ENCODE results near the gene XPR1.

XPR1 gene

GRCh38 chr1:180916771-180917170 lies 284.9 kb downstream of the XPR1 start:
- DNase-seq (ENCODE audit: low read depth), result no peak

DNA sequence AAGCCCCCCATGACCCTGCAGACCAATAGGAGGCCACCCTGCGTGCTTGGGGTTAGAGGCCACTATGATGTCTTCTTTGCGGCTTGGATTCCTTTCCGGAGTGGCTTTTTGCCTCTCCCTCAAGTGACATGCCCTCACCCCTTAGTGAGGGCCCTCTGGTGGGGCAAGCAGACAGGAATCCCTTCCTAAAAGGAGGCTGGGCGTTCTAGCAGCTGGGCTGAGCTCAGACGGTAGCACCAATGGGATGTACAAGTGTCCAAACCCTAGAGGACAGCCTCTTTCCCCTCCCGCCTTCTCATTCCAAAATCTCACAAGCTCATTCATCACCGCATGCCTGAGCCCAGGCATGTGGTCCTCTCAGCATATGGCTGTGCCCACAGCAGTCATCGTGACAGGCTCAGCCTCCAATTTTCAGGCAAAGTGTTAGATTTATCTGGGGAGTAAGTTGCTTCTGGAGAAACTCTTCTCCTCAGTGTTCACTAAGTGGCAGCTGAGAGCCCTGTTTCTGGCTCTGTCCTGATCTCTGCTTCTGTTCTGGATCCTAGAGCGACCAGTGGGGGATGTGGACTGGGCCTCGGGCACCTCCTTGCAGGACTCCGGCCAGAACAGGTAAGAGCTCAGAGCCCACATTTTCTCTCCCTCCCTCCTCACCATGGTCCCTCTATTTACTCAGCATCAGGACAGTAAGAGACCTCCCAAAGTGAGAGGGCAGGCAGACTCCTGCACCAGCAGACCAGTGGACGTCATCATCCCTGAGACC lies 285.7 kb downstream of the XPR1 start:
- DNase-seq (ENCODE audit: low read depth), result no peak

DNA sequence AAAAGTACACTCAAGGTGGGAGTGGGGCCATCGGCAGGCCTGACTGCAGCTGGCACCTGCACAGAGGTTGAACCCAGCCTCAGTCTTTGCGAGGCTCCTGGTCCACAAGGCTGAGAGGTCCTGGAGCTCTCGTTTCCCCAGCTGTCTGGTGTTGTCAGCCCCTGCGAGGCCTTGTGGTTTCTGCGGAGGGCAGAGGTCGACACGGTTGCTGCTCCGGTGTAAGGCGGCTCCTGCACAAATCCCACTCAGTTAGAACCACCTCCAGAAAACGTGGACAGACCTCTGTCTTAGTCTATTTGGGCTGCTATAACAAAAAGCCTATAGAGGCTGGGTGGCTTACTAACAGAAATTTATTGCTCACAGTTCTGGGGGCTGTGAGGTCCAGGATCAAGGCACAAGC lies 286.7 kb downstream of the XPR1 start:
- DNase-seq (ENCODE audit: low read depth), result no peak

DNA sequence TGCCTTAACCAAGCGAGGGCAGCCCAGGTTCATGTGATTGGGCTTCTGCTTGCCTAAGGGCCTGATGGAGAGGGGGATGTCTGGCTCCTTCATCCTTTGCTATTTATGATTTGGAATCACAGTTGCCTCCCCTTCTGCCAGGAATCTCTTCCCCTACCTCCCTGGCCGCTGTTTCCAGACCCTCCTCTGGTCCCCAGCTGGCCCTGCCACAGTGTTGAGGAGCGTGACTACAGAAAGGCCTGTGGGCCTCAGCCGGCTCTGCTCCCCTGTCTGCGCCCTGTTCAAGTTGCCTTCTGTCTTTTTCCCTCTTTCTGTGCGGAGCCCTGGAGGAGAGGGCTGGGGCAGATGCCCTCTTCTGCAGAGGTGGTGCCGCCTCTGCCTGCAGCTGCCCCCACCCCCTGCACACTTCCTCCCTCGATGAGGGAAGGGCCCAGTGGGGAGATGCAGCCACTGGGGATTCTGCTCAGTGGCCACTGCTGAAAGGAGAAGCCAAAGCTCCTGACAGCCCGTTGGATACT lies 287.4 kb downstream of the XPR1 start:
- DNase-seq (ENCODE audit: low read depth), result no peak

DNA sequence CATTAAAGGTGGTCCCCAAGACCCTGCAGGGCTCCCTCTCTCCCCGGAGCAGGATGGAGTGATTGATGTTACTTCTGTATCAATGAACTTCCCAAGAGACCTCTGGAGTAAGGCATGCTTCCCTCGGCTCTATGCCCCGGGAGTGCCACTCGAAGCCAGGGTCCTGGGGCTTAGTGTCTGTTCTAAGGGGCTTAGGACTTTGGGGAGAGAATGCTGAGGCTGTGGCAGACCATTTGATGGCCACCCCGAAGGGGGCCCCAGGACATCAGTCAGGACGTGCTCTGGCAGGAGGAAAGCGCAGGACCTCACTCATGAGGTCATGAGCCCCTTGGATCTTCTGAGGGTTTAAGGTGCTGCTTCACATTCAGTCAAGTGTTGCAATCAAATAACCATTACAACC lies 288.4 kb downstream of the XPR1 start:
- DNase-seq (ENCODE audit: low read depth), result no peak

- DNase-seq (ENCODE audit: low read depth), result no peak
Measured at GRCh38 chr1:180920702-180921101, 288.9 kb downstream of the XPR1 start.

DNA sequence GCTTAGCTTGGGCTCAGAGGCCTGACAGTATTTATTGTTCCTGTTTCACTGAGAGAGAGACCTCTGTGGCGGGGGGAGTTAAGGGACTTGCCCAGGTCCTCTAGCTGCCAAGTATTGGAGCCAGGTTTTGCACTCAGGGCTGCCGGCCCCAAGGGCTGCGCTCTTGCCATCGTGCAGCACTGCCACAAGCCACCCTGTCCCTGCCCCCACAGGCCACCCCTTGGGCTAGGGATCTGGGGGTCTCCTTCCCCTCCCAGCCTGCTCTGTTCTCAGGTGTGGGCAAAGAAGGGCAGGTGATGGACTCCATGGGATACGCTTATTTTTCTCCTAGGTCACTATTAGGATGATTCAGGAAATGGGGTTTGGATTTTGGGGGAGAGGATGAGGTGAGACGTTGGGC lies 289.6 kb downstream of the XPR1 start:
- DNase-seq (ENCODE audit: low read depth), result no peak

- no peak for DNase-seq (ENCODE audit: low read depth)
Measured at GRCh38 chr1:180921891-180922630, 290.2 kb downstream of the XPR1 start.

DNA sequence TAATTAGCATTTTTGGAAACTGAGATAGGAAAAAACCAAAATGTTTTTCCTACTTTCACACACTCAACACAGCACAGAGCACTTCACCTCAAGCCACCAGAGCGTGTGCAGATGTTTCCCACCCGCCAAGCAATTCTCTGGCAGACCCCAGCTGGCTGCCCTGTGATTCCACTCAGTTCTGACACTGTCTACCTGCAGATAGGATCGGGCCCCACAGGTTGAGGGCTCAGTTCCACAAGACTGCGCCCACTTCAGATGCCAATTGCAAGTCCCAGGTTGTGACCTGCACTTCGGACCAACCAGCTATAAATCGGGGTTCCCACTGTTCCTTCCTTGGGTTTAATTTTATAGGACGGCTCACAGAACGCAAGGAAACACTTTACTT lies 290.8 kb downstream of the XPR1 start:
- DNase-seq (ENCODE audit: low read depth), result no peak

- no peak for DNase-seq (ENCODE audit: low read depth)
Measured at GRCh38 chr1:180923021-180923841, 291.4 kb downstream of the XPR1 start.

DNA sequence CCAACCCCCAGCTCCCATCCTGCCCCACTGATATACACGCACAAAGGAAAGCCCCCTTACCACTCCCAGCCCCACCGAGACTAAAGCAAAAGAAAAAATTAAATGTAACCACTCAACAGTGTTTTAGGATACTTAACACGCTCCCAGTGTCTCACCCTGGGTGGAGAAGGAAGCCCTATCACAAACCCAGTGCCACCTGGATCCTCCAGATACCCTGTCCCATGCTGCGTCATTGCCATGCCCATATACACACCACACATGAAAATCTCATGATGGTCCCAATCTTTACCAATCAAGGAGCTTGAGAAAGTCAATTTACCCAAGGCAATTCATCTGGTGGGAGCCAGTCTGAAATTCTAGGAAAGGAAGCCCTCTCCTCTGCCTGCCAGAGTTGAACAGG lies 292.1 kb downstream of the XPR1 start:
- no peak for DNase-seq (ENCODE audit: low read depth)

DNA sequence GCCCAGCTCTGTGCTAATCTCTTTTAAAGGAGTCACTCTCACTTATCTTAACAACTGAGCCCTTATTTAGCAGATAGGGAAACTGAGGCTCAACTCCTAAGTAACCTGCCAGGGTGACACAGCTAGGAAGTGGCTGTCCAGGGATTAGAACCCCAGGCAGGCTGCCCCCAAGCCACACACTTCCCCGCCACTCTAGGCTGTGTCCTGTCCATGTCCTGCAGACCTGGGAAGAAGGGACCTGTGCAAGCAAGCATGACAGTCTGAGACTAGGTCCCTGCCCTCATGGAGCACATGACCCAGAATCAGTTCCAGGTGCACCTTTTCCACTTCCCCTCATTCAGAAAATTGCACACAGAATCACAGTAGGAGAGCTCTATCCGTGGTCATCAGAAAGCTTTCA lies 293.1 kb downstream of the XPR1 start:
- no peak for DNase-seq (ENCODE audit: low read depth)

DNA sequence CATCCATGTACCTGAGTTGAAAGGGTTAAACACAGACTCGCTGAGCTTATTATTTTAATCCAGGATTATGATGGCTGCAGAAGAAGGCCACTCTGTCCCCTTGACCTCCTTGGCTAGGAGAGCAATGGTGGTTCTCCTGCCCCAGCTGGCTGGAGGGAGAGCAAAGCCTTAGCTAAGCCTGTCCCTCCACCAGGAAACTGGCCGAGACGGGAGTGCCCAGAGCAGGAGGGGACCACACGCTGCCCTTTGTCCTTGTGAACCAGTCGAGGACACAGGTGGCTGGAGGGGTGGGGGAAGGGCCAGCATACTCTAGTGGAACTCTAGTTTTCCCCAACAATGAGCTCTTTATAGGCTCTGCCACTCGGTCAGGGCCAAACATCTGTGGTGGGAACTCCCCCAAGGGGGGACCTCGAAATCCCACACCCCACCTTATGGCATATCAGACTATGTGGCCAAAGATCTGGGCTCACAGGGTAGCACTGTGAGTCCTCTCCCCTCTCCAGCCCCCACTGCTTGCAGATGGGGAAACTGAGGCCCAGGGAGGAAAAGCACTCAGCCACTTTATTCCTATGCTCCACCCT lies 293.7 kb downstream of the XPR1 start:
- DNase-seq (ENCODE audit: low read depth), result no peak

GRCh38 chr1:180926164-180926981 lies 294.6 kb downstream of the XPR1 start:
- no peak for DNase-seq (ENCODE audit: low read depth)

GRCh38 chr1:180927348-180927747 lies 295.5 kb downstream of the XPR1 start:
- DNase-seq (ENCODE audit: low read depth), result no peak

- no peak for DNase-seq (ENCODE audit: low read depth)
Measured at GRCh38 chr1:180927841-180928240, 296.0 kb downstream of the XPR1 start.

DNA sequence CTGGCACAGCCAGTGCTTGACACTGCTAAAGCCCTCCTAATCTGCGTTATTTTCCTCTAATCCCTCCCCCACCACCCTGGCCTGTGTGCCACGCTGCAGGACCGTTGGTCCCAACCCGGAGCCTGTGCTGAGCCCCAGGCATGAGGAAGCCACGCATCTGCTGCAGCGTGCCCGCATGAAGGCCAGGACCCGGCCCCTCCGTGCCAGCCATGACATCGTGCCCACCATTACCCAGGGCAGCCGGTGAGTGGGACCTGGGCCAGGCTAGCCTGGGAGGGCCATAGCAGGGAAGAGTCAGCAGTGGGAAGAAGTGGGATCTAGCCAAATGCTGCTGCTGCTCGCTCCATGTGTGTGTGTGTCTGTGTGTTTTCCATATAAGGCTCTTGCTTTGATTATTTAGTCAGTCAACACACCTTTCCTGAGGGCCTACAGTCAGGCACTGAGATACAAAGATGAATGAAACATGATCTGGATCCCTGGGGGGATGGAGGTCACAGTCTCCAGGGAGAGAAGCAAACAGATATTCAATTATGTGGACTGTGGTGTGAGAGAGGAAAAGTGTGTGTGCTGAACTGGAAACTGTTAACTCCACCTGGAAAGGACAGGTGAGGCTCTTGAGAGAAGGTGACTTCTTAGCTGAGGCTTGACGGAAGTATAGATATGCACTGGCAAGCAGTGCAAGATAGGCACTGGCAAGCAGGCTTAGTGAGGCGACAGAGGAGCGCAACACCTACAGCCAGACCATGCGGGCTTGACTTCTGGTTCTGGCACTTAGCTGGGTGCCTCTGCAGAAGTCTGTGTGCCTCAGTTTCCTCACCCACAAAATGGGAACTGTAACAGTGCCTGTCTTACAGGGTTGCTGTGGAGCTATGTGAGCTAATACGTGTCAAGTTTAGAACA lies 296.8 kb downstream of the XPR1 start:
- no peak for DNase-seq (ENCODE audit: low read depth)

DNA sequence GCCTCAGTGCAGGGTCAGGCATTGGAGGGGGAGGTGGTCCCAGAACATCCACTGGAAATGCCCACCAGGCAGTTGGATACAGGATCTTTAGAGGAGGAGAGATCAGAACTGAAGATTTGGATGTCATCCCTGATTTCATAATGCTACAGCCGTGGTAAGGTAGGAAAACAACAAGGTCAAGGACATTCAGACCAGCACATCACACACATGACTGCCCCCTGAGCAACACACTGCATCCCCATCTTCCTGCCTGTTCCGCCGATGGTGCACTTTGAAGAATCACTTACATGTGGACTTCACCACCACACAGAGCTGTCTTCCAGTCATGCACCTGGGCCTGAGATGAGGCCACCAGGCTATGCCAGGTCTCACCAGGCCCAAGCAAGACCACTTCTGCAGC lies 297.6 kb downstream of the XPR1 start:
- DNase-seq (ENCODE audit: low read depth), result no peak

DNA sequence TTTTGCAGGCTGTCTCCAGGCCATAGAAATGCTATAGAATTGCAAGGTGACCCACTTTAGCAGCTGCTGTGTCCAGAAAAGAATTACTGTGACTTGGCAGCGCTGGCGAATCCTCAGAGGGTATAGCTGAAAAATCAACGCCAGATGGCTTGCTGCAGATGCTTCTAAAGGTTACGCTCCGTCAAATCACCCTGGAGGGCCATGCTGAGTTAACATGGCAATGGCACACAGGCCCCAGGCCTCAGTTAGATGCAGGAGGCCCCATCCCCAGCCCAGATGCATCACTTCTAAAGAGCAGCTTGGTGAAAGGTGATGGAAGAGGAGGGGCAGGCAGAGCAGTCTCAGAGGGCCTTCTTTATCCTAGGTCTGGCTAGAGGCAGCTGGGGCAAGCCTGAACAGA lies 298.9 kb downstream of the XPR1 start:
- DNase-seq (ENCODE audit: low read depth), result no peak

GRCh38 chr1:180931529-180931928 lies 299.7 kb downstream of the XPR1 start:
- no peak for DNase-seq (ENCODE audit: low read depth)

Data from stimulated activated CD8-positive, alpha-beta memory T cell treated with anti-CD3 and anti-CD28 coated beads, Interleukin-4, amount 100 ng/mL, for 24 hours (primary cell).